ENCODE results near the gene ROR2.

ROR2 gene

DNA sequence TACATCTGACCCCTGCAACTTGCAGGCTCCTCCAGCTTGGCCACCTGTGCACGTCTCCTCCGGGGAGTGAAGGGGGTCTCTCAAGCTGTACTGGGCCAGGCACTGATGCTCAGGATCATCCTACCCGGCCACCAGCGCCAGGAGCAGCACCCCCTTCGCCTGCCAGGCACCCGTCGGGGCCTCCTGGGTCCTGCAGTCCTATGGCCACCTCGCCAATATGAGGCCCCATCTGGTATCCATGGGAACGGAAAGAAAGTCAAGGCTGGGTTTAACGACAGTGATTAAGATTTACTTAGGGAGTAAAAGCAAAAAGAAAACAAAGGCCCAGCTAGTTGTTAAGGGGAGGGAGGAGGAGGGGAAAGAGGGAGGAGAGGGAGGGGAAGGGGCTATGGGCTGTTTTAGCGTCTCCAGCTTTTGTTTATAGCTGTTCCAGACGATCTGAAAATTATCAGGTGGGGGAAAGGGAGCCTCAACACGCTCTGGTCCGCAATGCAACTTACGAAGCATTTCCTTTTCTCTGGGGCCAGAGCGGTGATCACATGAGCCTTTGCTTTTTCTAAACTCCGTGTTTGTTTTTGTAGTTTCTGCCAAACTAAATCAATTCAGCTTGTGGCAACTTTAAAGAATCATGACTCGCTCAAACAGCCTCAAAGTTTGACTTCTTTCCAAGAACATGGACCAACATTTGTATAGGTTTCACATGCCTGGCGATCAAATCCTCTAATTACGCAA, 132.4 kb downstream of the ROR2 start:
- no peak overlapping the region for H3K4me3 ChIP-seq (ENCODE audit: low read depth, low read length)
- no peak for DNase-seq (ENCODE audit: low read depth)
- TF ChIP-seq, protein P1, sequence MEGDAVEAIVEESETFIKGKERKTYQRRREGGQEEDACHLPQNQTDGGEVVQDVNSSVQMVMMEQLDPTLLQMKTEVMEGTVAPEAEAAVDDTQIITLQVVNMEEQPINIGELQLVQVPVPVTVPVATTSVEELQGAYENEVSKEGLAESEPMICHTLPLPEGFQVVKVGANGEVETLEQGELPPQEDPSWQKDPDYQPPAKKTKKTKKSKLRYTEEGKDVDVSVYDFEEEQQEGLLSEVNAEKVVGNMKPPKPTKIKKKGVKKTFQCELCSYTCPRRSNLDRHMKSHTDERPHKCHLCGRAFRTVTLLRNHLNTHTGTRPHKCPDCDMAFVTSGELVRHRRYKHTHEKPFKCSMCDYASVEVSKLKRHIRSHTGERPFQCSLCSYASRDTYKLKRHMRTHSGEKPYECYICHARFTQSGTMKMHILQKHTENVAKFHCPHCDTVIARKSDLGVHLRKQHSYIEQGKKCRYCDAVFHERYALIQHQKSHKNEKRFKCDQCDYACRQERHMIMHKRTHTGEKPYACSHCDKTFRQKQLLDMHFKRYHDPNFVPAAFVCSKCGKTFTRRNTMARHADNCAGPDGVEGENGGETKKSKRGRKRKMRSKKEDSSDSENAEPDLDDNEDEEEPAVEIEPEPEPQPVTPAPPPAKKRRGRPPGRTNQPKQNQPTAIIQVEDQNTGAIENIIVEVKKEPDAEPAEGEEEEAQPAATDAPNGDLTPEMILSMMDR (IDR thresholded peaks at IDR 0.05; ENCODE audit: low read depth, low read length, missing control alignments), result no peak

DNA sequence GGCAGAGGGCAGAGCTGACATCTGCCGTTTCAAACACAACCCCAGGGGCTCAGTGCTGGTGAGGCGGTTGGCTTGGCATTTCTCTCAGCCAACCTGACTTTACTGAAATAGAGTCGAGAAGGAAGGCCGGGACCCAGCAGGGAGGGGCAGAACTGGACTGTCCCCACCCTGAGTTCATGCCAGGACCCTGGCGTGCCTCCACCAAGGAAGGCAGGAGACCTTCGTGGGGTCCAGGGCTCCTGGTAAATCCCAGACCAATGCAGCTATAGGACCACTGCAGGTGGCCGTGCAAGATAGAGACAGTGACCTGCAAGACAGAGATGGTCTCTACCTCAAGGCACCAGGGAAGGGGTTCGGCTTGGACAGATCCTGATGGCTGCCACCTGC, 132.9 kb downstream of the ROR2 start:
- H3K4me3 ChIP-seq (ENCODE audit: low read depth, low read length), result no peak overlapping the region
- DNase-seq (ENCODE audit: low read depth), result no peak
- TF ChIP-seq, protein P1 (IDR thresholded peaks at IDR 0.05; ENCODE audit: low read depth, low read length, missing control alignments), result no peak

DNA sequence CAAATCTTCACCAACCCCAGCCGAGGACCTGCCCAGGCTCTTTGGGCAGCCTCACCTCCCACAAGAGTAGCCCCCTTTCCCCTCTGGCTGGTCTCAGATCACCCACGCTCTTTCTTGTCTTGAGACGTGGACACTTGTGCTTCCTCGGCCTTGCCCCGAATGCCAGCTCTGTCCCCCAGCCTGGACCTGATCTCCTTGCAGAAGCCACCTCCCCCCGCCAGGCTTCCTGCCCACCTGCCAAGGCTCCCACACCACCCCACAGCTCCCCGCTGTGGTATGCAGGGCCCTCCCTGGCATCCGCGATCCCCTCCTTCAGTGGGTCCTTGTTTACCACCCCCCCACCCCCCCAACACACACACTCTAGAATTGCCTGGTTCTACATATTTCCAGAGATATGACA, 133.7 kb downstream of the ROR2 start:
- no peak for DNase-seq (ENCODE audit: low read depth)
- no peak overlapping the region for H3K4me3 ChIP-seq (ENCODE audit: low read depth, low read length)
- TF ChIP-seq, protein P1 (IDR thresholded peaks at IDR 0.05; ENCODE audit: low read depth, low read length, missing control alignments), result no peak

DNA sequence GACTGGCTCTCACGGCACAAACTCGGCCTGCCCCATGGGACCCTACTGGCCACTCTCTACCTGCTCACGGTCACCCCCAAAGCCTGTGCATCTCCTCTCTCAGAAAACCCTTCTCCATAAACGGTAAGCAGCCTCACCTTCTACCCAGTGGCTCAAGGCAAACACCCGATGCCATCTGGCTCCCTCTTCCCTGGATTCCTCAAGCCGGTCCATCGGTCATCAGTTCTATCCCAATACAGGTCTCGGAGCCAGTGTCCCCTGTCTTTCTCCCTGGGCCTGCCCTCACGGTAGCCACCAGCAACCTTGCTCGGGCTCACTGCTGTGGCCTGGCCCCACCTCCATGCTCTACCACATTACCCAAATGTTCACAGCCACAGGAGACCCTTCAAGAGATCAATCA, 134.1 kb downstream of the ROR2 start:
- no peak overlapping the region for H3K4me3 ChIP-seq (ENCODE audit: low read depth, low read length)
- TF ChIP-seq, protein P1 (IDR thresholded peaks at IDR 0.05; ENCODE audit: low read depth, low read length, missing control alignments), result no peak
- no peak for DNase-seq (ENCODE audit: low read depth)

DNA sequence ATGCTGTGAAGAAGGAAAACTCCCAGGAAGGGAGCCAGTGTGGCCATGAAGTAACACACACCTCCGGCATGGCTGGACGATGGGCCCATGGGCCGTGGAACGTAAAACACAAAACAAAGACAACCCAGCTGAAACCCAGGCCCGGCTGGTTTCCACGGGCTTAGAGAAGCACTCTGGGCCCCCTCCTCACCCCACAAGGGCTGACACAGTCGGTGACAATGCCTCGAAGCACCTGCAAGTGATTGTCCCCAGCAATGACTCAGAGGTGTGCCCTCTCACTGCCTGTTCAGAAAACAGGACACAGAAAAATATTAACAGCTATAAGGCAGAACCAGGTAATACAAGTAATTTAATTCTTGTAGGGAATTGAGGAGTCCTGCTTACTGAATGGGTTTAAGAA, 135.3 kb downstream of the ROR2 start:
- TF ChIP-seq, protein P1 (IDR thresholded peaks at IDR 0.05; ENCODE audit: low read depth, low read length, missing control alignments), result no peak
- DNase-seq (ENCODE audit: low read depth), result no peak
- no peak overlapping the region for H3K4me3 ChIP-seq (ENCODE audit: low read depth, low read length)

DNA sequence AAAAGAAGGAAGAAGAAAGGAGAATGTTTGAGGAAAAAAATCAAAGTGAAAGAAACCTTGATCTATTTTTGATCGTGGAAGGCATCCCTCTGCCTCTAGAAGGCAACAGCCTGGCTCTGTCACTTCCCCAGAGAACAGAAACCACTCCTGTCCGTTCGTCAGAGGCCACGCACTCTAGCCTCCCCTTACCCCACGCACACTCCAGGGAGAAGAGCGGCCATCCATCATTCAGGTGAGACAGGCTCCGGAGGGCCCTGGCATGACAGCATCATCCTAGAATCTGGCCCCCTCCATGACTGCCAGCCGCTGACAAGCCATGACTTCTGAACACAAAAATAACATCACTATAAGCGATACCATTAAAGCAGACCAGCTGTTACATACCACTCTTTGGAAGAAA, 135.8 kb downstream of the ROR2 start:
- TF ChIP-seq, protein P1 (IDR thresholded peaks at IDR 0.05; ENCODE audit: low read depth, low read length, missing control alignments), result no peak
- DNase-seq (ENCODE audit: low read depth), result no peak
- H3K4me3 ChIP-seq (ENCODE audit: low read depth, low read length), result no peak overlapping the region

DNA sequence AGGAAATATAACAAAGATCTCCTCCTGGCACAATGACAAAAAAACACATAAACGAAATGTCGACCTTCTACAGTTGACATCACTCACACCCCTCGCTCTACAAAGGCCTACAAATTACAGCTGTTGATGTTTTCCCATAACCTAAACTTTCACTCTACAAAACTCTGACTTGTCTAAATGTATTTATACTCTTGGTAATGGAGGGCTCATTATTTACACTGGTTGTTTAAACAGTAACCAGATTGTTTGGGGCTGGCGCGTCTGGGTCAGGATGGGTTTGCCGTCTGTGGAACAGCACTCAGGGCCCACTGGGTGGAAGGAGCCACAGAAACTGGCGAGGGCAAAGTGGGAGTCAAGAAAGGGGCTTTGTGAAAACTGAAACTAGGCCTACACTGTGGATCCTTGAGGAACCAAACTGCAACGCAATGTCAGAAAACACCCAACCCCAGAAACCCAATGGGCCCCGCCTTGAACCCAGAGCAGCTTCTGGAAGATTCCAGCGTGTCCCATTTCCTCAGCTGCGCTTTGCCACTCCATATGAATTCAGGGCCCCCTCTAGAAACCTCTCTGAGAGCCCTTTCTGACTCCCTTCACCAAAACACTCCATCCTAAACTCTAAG, 136.7 kb downstream of the ROR2 start:
- no peak overlapping the region for H3K4me3 ChIP-seq (ENCODE audit: low read depth, low read length)
- TF ChIP-seq, protein P1 (IDR thresholded peaks at IDR 0.05; ENCODE audit: low read depth, low read length, missing control alignments), result no peak
- no peak for DNase-seq (ENCODE audit: low read depth)

Data from GM12864 (cell line).